HL-60 (cell line): ENCODE measurements around the gene ORC4.

Experiments used
- DNase-seq, 2 experiments: peaks; one replicate each; pipeline ENCODE4 v3.0.0-alpha.2; 2010 to 2020; ENCODE audit warnings: low read depth in 1 of 2, low spot score in 1 of 2
- H3K27ac ChIP-seq: fragments of 250-450 bp; sonication (Bioruptor Pico); replicated peaks from 2 replicates; pipeline ENCODE4 v1.5.1; 2020; ENCODE audit warnings: mild to moderate bottlenecking, moderate library complexity
- H3K27me3 ChIP-seq: fragments of 250-450 bp; sonication (Bioruptor Pico); 2 replicates; pipeline ENCODE4 v1.5.1; 2021; ENCODE audit warnings: mild to moderate bottlenecking, moderate library complexity; ENCODE audit not compliant: insufficient read depth, poor library complexity, severe bottlenecking
- H3K4me3 ChIP-seq: replicated peaks from 2 replicates; pipeline ENCODE4 v1.5.1; 2011; ENCODE audit warnings: mild to moderate bottlenecking, control low read depth, low read length; ENCODE audit not compliant: insufficient read depth
- CTCF ChIP-seq: IDR thresholded peaks from one replicate; pipeline ENCODE4 v1.5.1; 2011; ENCODE audit warnings: low read length, control low read depth, inconsistent platforms; ENCODE audit not compliant: insufficient read depth
- GABPA ChIP-seq: IDR thresholded peaks from 2 replicates; pipeline ENCODE4 v1.6.1; 2012; ENCODE audit warnings: low read depth
- POLR2AphosphoS5 ChIP-seq: IDR thresholded peaks from 2 replicates; pipeline ENCODE4 v1.6.1; 2012; ENCODE audit warnings: low read depth
- SPI1 ChIP-seq: IDR thresholded peaks from 2 replicates; pipeline ENCODE4 v1.6.1; 2012; ENCODE audit warnings: low read depth, mild to moderate bottlenecking, borderline replicate concordance
- TF ChIP-seq, protein P1 (sequence below): IDR thresholded peaks from 2 replicates; pipeline ENCODE4 v1.6.1; 2012; ENCODE audit warnings: low read depth; ENCODE audit not compliant: insufficient replicate concordance

ORC4 gene

GRCh38 chr2:147933931-147934330 lies 86.6 kb downstream of the ORC4 start:
- Histone ChIP-seq H3K4me3 (no peak overlapping the region), H3K27me3 (no peaks in the 10 kb centered on the region), H3K27ac (no peak overlapping the region)
- TF ChIP-seq GABPA (no peak), CTCF (no peak), POLR2AphosphoS5 (no peak), SPI1 (no peak)
- TF ChIP-seq, protein P1, sequence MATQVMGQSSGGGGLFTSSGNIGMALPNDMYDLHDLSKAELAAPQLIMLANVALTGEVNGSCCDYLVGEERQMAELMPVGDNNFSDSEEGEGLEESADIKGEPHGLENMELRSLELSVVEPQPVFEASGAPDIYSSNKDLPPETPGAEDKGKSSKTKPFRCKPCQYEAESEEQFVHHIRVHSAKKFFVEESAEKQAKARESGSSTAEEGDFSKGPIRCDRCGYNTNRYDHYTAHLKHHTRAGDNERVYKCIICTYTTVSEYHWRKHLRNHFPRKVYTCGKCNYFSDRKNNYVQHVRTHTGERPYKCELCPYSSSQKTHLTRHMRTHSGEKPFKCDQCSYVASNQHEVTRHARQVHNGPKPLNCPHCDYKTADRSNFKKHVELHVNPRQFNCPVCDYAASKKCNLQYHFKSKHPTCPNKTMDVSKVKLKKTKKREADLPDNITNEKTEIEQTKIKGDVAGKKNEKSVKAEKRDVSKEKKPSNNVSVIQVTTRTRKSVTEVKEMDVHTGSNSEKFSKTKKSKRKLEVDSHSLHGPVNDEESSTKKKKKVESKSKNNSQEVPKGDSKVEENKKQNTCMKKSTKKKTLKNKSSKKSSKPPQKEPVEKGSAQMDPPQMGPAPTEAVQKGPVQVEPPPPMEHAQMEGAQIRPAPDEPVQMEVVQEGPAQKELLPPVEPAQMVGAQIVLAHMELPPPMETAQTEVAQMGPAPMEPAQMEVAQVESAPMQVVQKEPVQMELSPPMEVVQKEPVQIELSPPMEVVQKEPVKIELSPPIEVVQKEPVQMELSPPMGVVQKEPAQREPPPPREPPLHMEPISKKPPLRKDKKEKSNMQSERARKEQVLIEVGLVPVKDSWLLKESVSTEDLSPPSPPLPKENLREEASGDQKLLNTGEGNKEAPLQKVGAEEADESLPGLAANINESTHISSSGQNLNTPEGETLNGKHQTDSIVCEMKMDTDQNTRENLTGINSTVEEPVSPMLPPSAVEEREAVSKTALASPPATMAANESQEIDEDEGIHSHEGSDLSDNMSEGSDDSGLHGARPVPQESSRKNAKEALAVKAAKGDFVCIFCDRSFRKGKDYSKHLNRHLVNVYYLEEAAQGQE, result no peak
- no peak for DNase-seq

DNA sequence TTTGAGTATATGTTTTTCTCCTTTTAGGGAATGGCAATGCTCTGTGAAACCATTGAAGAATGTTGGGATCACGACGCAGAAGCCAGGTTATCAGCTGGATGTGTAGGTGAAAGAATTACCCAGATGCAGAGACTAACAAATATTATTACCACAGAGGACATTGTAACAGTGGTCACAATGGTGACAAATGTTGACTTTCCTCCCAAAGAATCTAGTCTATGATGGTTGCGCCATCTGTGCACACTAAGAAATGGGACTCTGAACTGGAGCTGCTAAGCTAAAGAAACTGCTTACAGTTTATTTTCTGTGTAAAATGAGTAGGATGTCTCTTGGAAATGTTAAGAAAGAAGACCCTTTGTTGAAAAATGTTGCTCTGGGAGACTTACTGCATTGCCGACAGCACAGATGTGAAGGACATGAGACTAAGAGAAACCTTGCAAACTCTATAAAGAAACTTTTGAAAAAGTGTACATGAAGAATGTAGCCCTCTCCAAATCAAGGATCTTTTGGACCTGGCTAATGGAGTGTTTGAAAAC lies 93.4 kb downstream of the ORC4 start:
- Histone ChIP-seq H3K27ac (no peak overlapping the region), H3K27me3 (no peaks in the 10 kb centered on the region), H3K4me3 (no peak overlapping the region)
- no peak for DNase-seq
- no peak for TF ChIP-seq CTCF
- TF ChIP-seq, protein P1, result no peak
- TF ChIP-seq SPI1, result no peak
- TF ChIP-seq POLR2AphosphoS5, result no peak
- TF ChIP-seq GABPA, result no peak

DNA sequence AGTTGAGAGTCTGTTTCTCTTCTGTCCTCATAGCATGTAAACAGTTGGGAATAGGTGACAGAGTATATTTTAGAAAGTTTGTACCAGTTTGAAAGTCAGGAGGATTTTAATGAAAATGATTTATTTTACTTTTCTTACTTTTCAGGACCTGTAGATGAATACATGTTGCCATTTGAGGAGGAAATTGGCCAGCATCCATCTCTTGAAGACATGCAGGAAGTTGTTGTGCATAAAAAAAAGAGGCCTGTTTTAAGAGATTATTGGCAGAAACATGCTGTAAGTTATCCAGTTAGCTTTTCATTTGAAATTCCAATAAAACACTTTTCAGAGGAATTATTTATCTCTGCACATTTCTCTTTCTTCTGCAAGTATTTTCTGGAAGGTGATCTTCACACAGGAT lies 94.7 kb downstream of the ORC4 start:
- Histone ChIP-seq H3K27ac (no peak overlapping the region), H3K27me3 (no peaks in the 10 kb centered on the region), H3K4me3 (no peak overlapping the region)
- TF ChIP-seq, protein P1, result no peak
- no peak for TF ChIP-seq POLR2AphosphoS5
- no peak for TF ChIP-seq SPI1
- no peak for TF ChIP-seq GABPA
- TF ChIP-seq CTCF, result no peak
- DNase-seq, result no peak
